HG02678 (cell line): ENCODE measurements around the gene PNMT.
"Not testable (repeated sequence)": the region's sequence is repeated elsewhere in the genome, so short reads cannot be mapped to it uniquely, and the experiment has no call there.

Source experiments
- ATAC-seq: cut with Tn5 transposase; IDR thresholded peaks from one replicate; pipeline ENCODE4 v1.9.1; 2021; ENCODE audit warnings: mild to moderate bottlenecking, moderate library complexity; ENCODE audit not compliant: unreplicated experiment

Gene PNMT

DNA sequence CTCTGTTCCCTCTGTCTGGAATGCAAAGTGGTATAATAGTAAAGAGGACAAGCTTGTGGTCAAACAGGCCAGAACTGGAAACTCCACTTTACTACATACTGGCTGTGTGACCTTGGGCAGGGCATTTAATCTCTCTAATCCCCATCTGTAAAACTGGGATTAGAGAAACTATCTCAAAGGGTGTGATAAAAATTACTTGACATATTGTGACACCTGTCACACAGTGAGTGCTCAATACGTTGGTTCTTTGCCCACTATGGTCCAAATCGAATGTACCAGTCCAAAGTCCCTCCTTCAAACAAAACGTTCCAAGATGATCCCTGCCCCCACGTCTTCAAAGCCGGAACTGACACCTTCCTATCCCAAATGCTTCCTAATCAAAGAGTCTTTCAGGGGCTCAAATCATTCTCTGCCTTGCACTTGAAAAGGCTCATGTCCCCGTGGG lies 18.9 kb downstream of the PNMT start:
- no peak for ATAC-seq

DNA sequence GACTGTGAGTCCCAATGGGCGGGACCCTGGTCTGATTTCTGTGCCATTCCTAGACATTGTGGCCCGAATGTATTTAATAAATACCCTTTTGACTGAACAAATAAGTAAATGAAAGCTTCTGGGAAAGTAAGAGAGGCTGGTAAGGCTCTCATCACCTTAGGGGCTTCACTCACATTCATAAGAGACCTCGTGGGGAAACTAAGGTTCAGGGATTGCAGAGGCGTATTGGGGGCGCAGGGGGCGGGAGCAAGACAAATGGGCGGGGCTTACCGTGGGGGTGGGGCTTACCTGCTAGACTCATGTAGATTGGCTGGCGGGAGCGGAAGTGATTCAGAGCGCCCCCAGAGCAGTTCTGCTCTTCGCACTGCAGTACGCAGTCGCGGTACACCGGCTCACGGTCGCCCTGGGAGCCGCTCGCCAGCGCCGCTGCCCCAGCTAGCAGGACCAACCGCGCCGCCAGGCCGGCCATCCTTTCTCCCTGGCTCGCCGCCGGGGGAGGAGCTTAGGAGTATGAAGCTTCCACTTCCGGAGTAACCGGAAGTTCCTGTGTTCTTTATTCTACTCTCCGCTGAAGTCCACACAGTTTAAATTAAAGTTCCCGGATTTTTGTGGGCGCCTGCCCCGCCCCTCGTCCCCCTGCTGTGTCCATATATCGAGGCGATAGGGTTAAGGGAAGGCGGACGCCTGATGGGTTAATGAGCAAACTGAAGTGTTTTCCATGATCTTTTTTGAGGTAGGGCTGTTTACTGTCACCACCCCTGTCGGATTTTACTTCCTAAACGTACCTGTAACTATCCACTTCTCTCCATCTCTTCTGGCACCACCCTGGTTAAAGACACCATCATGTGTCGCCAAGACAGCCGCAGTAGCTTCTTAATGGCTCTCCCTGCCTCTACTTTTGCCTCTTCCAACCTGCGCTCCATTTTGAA lies 19.6 kb downstream of the PNMT start, which contains the start of gene PGAP3:
Gene PGAP3 (minus strand): TSS at position 512 of the 929 bp plus-strand sequence. CDS start 43 bp downstream, at position 469.
- peak; percentile 93 for ATAC-seq

DNA sequence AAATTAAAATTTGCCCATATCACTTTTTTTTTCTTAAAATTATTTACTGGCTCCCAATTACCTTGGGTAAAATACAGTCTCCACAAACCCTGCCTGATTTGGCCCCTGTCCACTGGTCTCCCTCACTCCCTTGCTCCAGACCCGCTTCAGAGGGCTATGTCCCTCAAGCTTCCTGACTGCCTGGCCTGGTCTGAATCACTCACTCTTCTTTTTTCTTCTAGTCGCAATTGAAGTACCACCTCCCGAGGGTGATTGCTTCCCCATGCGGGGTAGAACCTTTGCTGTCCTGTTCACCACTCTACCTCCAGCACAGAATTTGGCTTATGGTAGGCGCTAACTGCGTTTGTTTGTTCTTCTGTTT lies 20.2 kb downstream of the PNMT start:
- ATAC-seq = no peak

DNA sequence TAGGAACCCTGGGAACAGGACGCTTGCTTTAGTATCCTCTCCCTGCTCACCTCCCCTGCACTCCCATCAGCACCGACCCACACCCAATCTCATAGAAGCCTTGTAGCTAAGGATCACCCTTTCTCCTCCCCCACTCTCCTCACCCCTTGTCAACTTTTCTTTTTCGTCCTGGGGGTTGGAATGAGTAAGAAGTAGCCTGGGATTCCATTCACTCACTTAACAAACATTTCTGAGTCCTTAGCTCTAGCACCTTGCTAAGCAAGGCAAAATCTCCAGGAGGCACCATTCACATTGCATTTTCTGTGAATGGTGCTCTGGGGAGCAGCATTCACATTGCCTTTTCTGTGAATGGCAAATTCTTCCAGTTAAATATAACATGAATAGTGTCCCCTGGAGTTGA lies 20.7 kb downstream of the PNMT start:
- no peak for ATAC-seq

DNA sequence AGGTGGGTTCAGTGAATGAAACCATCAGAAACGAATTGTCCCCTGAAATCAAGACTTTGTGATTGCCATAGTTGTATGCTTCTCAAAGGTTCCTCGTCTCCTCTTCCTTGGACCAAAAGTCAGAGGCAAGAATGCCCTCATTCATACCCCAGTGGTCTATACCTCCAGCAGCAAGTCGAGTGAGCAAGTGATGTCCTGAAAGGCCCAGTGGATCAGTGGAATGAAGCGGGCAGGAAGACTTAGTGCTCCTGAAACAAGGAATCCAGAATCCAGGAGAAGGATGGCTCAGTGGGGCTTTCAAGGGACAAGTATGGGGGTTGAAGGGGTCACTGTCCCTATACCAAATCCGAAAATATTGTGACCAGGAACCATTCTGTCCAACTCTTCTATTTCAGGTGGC lies 26.3 kb downstream of the PNMT start:
- no peak for ATAC-seq

DNA sequence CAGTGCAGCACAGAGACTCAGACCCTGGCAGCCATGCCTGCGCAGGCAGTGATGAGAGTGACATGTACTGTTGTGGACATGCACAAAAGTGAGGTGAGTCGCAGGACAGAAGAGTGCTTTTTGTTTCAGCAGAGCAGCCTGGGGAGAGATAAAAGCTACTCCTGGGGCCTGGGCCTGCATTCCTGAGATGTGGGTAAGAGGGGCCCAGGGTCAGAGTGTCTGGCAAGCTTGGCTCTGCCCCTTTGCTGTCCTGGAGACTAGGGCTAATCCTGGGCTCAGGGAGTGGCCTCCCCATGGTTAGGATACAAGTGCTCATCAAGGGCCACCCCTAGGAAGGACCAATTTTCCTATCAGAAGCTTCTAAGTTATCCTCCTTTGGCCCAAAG lies 26.8 kb downstream of the PNMT start:
- no peak for ATAC-seq

DNA sequence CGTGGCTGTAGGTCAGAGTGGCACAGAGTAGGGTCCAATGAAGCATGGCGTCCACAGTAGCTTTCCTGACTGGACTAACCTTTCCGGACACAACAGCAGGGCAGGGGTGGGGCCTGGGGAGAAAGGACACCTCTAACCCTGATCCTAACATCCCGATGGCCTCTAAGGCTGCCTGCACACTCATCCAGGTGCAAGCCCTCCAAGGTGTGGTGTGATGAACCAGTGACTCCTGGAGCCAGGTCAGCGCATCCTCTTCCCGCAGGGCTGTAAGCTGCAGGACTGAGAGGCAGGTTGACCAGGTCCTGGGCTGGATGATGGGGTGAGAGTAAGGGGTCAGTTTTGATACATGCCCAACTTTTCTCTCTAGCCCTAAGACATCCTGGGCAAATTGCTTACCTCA lies 28.5 kb downstream of the PNMT start:
- no peak for ATAC-seq

DNA sequence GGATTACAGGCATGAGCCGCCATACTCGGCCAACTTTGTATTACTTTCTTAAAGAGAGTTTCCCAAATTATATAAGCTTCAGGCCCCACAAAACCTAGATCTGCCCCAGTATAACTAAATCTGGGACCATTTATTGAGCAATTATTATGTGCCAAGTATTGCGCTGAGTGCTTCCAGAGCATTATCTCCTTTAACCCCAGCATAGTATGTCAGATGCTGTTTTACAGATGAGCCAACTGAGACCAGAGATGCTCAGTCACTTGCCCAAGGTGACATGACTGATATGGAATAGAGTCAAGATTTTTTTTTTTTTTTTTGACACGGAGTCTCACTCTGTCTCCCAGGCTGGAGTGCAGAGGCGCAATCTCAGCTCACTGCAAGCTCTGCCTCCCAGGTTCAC lies 29.7 kb downstream of the PNMT start:
- ATAC-seq = no peak

DNA sequence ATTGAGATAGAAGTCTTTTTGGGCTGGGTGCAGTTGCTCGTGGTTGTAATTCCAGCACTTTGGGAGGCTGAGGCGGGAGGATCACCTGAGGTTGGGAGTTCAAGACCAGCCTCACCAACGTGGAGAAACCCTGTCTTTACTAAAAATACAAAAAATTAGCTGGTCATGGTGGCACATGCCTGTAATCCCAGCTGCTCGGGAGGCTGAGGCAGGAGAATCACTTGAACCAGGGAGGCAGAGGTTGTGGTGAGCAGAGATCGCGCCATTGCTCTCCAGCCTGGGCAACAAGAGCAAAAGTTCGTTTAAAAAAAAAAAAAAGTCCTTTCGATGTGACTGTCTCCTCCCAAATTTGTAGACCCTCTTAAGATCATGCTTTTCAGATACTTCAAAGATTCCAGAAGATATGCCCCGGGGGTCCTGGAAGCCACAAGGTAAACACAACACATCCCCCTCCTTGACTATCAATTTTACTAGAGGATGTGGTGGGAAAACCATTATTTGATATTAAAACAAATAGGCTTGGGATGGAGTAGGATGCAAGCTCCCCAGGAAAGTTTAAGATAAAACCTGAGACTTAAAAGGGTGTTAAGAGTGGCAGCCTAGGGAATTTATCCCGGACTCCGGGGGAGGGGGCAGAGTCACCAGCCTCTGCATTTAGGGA lies 31.0 kb downstream of the PNMT start:
- not testable (repeated sequence) for ATAC-seq

DNA sequence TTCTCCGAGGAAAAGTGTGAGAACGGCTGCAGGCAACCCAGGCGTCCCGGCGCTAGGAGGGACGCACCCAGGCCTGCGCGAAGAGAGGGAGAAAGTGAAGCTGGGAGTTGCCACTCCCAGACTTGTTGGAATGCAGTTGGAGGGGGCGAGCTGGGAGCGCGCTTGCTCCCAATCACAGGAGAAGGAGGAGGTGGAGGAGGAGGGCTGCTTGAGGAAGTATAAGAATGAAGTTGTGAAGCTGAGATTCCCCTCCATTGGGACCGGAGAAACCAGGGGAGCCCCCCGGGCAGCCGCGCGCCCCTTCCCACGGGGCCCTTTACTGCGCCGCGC lies 31.5 kb downstream of the PNMT start, which contains the start of gene ERBB2:
Gene ERBB2 (plus strand): TSS at position 247 of the 330 bp plus-strand sequence. CDS start 175 bp downstream, outside the sequence.
- no peak for ATAC-seq

DNA sequence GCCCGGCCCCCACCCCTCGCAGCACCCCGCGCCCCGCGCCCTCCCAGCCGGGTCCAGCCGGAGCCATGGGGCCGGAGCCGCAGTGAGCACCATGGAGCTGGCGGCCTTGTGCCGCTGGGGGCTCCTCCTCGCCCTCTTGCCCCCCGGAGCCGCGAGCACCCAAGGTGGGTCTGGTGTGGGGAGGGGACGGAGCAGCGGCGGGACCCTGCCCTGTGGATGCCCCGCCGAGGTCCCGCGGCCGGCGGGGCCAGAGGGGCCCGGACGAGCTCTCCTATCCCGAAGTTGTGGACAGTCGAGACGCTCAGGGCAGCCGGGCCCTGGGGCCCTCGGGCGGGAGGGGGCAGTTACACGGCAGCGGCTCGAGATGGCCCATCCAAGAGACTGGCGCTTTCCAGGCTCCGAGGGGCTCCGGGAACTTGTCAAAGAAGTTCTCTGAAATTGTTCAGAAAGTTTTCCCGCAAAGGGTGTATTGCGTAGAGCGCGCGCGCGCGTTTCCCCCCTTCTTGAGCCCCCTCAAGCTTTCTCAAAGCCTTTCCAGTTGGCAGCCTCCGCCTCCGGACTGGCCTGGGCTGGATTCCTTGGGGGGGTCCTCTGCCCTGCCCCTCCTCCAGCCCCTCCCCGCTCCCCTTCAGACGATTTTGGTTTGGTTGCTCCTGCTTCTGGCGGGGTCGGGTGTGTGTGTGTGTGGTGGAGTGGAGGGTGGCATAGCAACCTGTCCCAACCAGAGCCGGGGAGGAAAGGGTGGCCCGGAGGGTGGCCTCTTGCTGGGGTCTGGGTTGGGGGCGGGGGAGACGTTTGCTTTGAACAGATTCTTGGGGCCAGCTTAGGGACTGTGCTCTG lies 32.1 kb downstream of the PNMT start:
- no peak for ATAC-seq

DNA sequence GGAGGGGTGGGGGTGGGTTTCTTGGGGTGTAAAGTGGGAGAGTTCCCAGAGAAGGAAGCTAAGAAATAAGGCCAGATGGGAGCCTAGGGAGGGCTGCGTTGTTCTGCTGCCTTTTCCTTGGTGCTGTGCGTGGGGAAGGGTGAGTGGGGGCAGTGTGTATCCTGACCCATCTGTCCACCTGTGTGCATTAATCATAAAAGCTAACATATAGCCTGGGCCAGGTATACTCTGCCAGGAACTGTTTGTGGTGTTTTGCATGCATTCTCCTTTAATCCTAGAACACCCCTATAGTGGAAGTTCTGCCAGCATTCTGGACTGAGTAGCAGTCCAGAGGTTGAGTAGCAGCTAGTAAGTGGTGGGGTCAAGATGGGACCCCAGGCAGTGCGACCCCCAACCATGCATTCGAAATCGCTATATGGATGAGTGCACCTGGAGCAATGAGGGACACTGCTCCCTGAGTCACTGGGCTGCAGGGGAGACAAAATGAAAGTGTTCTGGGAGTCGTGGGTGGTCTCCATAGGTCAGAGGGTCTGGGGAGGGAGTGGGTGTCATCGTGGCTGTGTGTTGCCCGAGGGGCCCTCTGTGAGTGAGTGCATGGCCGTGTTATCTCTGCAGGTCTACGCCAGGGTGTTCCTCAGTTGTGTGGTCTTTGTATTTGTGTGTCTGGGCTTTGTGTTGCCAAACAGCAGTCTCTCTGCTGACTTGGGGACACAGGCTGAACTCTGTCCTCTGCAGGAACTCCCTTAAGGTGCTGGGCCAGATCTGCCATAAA lies 32.9 kb downstream of the PNMT start:
- ATAC-seq = no peak

DNA sequence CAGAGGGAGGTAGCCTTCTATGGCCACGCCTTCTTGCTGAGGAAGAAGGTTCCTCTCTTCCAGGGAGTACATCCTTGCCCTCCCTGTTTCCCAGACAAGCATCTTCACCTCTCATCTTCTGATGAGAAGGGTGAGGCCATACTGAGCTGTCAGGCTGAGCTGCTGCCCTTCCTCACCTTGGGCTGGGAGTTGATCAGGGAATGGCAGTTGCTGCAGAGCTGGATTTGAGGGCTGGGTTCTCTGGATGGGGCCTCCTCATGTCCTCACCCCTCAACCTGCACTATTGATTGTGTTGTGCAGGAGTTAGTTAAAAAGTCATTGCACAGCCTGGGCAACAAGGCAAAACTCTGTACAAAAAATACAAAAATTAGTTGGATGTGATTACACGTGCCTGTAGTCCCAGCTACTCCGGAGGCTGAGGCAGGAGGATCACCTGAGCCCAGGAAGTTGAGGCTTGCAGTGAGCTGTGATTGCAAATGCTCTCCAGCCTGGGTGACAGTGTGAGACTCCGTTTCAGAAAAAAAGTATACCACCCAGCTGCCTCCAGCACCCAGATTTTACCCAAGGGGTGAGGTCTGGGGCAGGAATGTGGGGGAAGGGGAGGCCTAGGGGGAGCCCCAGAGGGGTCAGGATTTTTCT lies 33.6 kb downstream of the PNMT start:
- no peak for ATAC-seq

DNA sequence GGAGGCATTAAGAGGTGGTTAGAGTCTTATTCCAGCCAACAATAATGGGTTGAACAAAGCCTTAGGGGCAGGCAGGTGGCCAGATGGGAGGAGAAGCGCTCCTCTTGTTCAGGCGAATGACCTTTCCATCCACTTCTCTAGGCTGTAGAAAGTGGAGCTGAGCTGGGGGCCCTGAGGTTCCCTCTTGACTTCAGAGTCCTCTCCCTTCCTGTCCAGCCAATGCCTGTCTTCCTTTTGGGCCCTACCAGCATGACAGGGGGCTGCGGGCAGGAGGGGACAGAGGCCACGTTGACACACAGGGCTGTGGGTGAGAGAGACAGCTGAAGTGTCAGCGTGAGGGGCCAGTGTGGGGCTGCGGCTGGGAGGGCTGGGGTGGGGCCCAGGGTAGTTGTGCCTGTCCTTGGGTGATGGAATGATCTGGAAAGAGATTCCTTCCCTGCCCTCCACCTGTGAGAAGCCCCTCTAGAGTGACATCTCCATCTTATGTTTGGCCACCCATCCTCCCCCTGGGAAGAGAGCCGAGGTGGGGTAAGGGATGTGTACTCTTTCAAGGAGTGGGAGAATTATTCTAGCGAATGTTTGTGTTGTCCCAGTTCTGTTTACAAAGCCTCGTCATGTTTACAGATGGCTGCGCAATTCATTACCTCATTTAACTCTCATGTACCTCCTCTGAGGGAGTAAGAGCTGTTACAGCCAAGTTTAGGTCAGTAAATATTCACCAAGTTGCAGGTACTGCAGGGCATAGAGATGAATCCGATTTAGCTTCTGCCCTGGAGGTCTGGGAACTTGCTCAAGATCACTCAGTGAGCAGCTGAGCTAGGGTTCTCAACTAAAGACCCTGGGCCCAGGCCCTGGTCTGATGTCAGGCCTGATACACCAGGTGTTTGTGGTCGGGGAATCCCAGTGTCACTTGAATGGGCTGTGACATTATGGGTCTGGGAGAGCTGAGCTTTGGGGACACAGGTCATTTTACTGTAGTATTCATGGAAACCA lies 34.9 kb downstream of the PNMT start:
- peak; percentile 49 for ATAC-seq

DNA sequence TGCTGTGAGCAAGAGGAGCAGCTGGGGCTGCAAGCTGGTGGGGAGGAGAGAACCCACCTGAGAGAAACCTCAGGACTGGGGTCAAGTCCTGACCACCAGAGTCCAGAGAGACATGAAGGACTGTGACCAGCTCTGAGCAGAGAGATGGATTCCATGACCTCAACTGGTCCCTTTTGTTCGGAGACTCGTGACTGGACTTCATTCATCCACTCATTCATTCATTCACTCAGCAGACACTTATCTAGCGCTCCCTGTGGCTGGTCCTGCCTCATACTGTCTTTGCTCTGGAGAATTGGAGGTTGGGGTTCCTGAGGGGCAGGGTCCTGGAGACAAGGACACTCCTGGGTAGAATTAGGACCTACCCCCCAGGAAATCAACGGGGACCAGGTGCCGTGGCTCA lies 35.7 kb downstream of the PNMT start:
- ATAC-seq = no peak

DNA sequence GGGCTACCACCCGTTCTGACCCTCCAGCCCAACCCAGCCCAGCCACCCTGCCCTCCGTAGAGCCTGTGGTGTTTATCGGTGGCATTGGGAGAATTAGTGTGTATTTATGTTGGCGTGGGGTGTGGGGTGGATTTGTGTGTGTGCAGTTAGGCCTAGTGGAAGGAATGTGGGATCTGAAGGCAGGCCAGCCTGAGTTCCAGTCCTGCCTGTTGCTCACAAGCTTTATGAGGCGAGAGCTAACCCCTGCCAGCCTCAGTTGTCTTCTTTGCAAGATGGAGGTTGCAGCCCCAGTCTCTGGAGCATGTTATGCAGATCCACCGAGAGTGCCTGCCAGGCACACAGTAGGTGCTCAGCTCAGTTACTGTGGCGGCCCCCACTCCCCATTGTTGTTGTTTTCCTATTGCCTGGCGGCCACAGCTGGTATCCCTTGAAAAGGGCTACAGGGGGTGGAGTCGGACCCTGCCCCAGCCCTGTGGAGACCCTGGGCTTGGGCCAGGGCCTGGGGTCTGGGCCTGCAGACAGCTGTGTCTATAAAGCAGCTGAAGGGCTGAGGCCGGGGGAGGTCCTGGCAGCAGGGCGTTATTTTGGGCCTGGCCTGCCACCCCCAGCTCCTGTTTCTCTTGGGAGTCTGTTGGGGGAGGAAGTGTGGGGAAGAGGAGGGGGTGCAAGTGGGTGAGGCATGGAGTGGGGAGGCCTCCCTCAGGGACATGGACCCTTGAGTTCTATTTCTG lies 36.7 kb downstream of the PNMT start:
- ATAC-seq = no peak

DNA sequence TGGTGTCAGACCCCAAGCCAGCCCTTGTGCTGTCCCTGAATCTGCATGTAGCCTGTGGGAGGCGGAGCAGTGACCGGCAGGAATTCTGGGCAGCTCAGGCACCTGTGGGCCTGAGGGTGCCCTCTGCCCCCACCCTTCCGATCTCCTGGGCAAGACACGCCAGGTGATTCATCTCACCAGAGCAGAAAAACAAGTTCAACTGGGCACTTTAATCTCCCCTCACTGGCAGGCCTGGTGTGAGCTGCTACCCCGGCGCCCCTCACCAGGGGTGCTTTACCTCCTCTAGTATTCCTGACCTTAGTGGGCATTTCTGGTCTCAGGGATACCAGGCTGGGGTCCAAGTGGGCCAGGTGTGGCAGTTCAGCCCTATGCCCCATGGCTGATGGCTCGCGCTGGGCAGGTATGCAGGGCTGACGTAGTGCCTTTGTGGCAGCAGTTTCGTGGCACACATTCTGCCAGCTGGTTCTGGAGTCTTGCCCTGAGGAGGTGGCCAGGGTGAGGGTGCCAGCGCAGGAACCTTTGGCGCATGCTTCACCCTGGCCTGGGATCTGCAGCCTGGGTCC lies 37.6 kb downstream of the PNMT start:
- no peak for ATAC-seq

DNA sequence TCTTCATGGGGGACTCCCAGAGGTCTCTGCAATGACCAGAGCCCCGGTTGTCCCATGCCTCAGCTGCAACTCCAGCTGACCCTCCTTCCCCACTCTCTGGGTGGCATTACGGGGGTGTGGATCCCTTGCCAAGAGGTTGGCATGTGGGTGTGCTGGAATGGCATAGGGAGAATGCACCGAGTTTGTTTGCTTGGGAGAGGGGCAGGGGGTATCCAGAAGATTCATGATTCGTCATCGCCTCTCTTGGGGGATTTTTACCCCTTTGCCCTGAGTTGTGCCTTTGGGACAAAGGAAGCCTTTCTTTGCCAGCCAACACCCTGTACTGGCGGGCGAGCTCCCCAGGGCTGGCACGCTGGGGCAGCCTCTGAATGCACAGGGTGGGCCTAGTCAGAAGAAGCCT lies 38.1 kb downstream of the PNMT start:
- ATAC-seq = no peak
